Chondrocyte (in vitro differentiated cells): ENCODE results near the gene DPH2. TPM values are rescaled to one million over a fixed set of nuclear protein-coding genes. Genes with fewer than 3 reads are reported as not detected.

Source experiments
- DNase-seq: peaks from one replicate; pipeline ENCODE4 v3.0.0; 2021; ENCODE audit warnings: mixed read lengths, low spot score
- H3K27ac Mint-ChIP-seq: one replicate; pipeline ENCODE4 v1.8.0; 2021; ENCODE audit warnings: mild to moderate bottlenecking, moderate library complexity, mixed read lengths; ENCODE audit not compliant: unreplicated experiment
- H3K27me3 Mint-ChIP-seq: 2 replicates; pipeline ENCODE4 v1.8.0; 2021; ENCODE audit warnings: low read depth, mixed read lengths
- H3K36me3 Mint-ChIP-seq: 2 replicates; pipeline ENCODE4 v1.8.0; 2021; ENCODE audit warnings: low read depth, mixed read lengths
- H3K4me1 Mint-ChIP-seq: 2 replicates; pipeline ENCODE4 v1.8.0; 2021; ENCODE audit warnings: low read depth, mild to moderate bottlenecking, mixed read lengths
- H3K4me3 Mint-ChIP-seq: one replicate; pipeline ENCODE4 v1.8.0; 2021; ENCODE audit warnings: mild to moderate bottlenecking, moderate library complexity, mixed read lengths; ENCODE audit not compliant: unreplicated experiment
- H3K9me3 Mint-ChIP-seq: 2 replicates; pipeline ENCODE4 v1.8.0; 2021; ENCODE audit warnings: low read depth, mixed read lengths
- CTCF ChIP-seq: fragments of 200-600 bp; sonication (generic); IDR thresholded peaks from 2 replicates; pipeline ENCODE4 v1.5.0; 2021; ENCODE audit warnings: antibody characterized with exemption, mild to moderate bottlenecking, moderate library complexity
- total RNA-seq: library from RNA; stranded (reverse); gene quantifications from 3 replicates; pipeline ENCODE4 v1.2.1, GENCODE V29; 2021

Gene DPH2
- total RNA-seq, 1 donor from 2014 or later, result 22.4 TPM

GRCh38 chr1:43933386-43934100 lies 36.3 kb upstream of the DPH2 start, which contains the start of gene ARTN:
Gene ARTN, plus strand, starts transcription at chr1:43933801. Its CDS starts 1,856 bp downstream, at chr1:43935657.
- peak within 1 kb of the TSS; percentile 61 for H3K4me3 Mint-ChIP-seq
- no peak for DNase-seq
- peaks cover 20% of the 10 kb centered on the region for H3K4me1 Mint-ChIP-seq
- H3K27ac Mint-ChIP-seq, result peak within 1 kb of the TSS; percentile 42
- no peak for TF ChIP-seq CTCF
- H3K27me3 Mint-ChIP-seq, result peaks cover 2% of the 10 kb centered on the region
- H3K36me3 Mint-ChIP-seq, result peaks cover 5% of the 10 kb centered on the region
- H3K9me3 Mint-ChIP-seq, result peaks cover 3% of the 10 kb centered on the region

GRCh38 chr1:43934101-43934985 lies 35.5 kb upstream of the DPH2 start:
- DNase-seq, result no peak
- H3K27me3 Mint-ChIP-seq, result peaks cover 2% of the 10 kb centered on the region
- no peak overlapping the region for H3K27ac Mint-ChIP-seq

GRCh38 chr1:43934986-43935324 lies 34.9 kb upstream of the DPH2 start:
- DNase-seq, result no peak
- H3K4me1 Mint-ChIP-seq, result peaks cover 15% of the 10 kb centered on the region
- H3K9me3 Mint-ChIP-seq, result no peaks in the 10 kb centered on the region
- TF ChIP-seq CTCF, result peak; percentile 35
- no peak overlapping the region for H3K27ac Mint-ChIP-seq
- H3K36me3 Mint-ChIP-seq, result peaks cover 3% of the 10 kb centered on the region
- peaks cover 8% of the 10 kb centered on the region for H3K27me3 Mint-ChIP-seq
- no peak overlapping the region for H3K4me3 Mint-ChIP-seq

More at GRCh38 chr1:43934101-43934985, 35.5 kb upstream of the DPH2 start:
- peaks cover 3% of the 10 kb centered on the region for H3K9me3 Mint-ChIP-seq
- H3K36me3 Mint-ChIP-seq, result peaks cover 5% of the 10 kb centered on the region
- H3K4me1 Mint-ChIP-seq, result peaks cover 20% of the 10 kb centered on the region
- H3K4me3 Mint-ChIP-seq, result peak overlapping the region; percentile 51
- TF ChIP-seq CTCF, result peak; percentile 88

- peaks cover 10% of the 10 kb centered on the region for H3K27me3 Mint-ChIP-seq
- H3K4me3 Mint-ChIP-seq, result peak overlapping the region; percentile 52
- H3K9me3 Mint-ChIP-seq, result no peaks in the 10 kb centered on the region
- H3K4me1 Mint-ChIP-seq, result peaks cover 15% of the 10 kb centered on the region
- no peak overlapping the region for H3K27ac Mint-ChIP-seq
- no peak for TF ChIP-seq CTCF
- DNase-seq, result no peak
- peaks cover 3% of the 10 kb centered on the region for H3K36me3 Mint-ChIP-seq
These were observed 33.9 kb upstream of the DPH2 start for GRCh38 chr1:43935711-43936427.
